ENCODE data around the gene DIDO1.
A peak's percentile ranks its signal among the peaks of the same experiment; 100 is the strongest.
"Not testable (repeated sequence)": the region's sequence is repeated elsewhere in the genome, so short reads cannot be mapped to it uniquely, and the experiment has no call there.

DIDO1 gene

DNA sequence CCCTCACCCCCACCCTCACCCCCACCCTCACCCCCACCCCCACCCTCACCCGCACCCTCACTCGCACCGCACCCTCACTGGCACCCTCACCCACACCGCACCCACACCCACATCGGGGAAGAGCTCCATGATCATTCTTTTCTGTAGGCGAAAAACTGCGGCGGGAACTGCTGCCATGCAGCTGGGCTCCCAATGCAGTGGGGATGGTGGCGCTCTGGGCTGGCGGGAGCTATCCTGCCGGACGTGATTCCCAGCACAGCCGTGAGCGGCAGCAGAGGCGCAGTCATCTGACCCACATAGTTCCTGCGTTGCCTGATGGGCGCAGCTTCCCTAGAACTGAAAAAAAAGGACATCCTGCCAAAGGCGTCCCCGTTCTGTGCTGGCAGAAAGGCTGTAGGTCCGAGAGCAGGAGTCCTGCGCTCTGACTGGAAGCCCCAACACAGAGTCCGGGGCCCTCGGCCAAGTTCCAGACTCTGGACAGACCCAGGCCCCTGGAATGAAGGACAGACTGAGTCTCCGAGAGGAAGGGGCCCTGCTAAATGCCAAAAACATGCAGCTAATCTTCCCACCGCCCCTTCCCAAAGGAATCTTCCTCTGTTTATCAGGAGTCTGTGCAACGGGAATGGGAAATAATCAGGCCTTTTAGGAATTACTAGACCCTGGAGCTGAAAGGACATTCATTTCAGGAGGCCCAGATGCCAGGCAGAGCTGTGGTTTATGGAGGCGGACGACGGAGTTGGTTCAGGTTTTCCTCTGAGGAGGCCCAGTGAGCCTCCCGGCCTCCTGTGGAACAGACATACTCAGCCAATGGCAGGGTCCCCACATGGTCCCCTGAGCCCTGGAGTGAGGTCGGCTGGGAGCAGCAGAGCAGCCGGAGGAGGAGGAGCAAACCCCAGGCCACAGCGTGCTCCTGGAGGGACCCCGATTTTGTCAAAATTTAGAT, 50.6 kb downstream of the DIDO1 start:
- Histone ChIP-seq H3K79me2 (ENCODE audit: insufficient read depth, low read depth) (no peaks in the 10 kb centered on the region), H3K9ac (no peak overlapping the region), H3K4me3 (IDR thresholded peaks at IDR 0.05; ENCODE audit: insufficient read depth, low read depth, low read length) (no peak overlapping the region), H2AFZ (ENCODE audit: low read depth) (no peak overlapping the region), H3K27ac (no peak overlapping the region), H4K20me1 (ENCODE audit: insufficient read depth) (no peaks in the 10 kb centered on the region), H3K36me3 (ENCODE audit: insufficient read depth) (no peaks in the 10 kb centered on the region), H3K4me2 (no peak overlapping the region), H3K4me1 (ENCODE audit: low read depth, poor library complexity, severe bottlenecking) (peaks cover 19% of the 10 kb centered on the region), H3K27me3 (ENCODE audit: insufficient read depth, low read depth) (no peaks in the 10 kb centered on the region; the same call in 1 of the 2 replicates)
- TF ChIP-seq, protein P1, sequence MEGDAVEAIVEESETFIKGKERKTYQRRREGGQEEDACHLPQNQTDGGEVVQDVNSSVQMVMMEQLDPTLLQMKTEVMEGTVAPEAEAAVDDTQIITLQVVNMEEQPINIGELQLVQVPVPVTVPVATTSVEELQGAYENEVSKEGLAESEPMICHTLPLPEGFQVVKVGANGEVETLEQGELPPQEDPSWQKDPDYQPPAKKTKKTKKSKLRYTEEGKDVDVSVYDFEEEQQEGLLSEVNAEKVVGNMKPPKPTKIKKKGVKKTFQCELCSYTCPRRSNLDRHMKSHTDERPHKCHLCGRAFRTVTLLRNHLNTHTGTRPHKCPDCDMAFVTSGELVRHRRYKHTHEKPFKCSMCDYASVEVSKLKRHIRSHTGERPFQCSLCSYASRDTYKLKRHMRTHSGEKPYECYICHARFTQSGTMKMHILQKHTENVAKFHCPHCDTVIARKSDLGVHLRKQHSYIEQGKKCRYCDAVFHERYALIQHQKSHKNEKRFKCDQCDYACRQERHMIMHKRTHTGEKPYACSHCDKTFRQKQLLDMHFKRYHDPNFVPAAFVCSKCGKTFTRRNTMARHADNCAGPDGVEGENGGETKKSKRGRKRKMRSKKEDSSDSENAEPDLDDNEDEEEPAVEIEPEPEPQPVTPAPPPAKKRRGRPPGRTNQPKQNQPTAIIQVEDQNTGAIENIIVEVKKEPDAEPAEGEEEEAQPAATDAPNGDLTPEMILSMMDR (conservative IDR thresholded peaks at IDR 0.05; ENCODE audit: low read depth, low read length), result no peak

- Histone ChIP-seq H3K4me2 (peak overlapping the region; percentile 71), H3K79me2 (ENCODE audit: insufficient read depth, low read depth) (no peaks in the 10 kb centered on the region), H3K9ac (no peak overlapping the region), H4K20me1 (ENCODE audit: insufficient read depth) (no peaks in the 10 kb centered on the region), H3K27me3 (ENCODE audit: insufficient read depth, low read depth) (no peaks in the 10 kb centered on the region; the same call in 1 of the 2 replicates), H3K4me3 (IDR thresholded peaks at IDR 0.05; ENCODE audit: insufficient read depth, low read depth, low read length) (no peak overlapping the region), H3K27ac (peak overlapping the region; percentile 42; the same call in 1 of the 2 replicates), H3K4me1 (ENCODE audit: low read depth, poor library complexity, severe bottlenecking) (peaks cover 19% of the 10 kb centered on the region), H2AFZ (ENCODE audit: low read depth) (no peak overlapping the region), H3K36me3 (ENCODE audit: insufficient read depth) (no peaks in the 10 kb centered on the region)
- TF ChIP-seq, protein P1 (conservative IDR thresholded peaks at IDR 0.05; ENCODE audit: low read depth, low read length), result no peak
Observed at GRCh38 chr20:62874964-62875344, 51.4 kb downstream of the DIDO1 start.

DNA sequence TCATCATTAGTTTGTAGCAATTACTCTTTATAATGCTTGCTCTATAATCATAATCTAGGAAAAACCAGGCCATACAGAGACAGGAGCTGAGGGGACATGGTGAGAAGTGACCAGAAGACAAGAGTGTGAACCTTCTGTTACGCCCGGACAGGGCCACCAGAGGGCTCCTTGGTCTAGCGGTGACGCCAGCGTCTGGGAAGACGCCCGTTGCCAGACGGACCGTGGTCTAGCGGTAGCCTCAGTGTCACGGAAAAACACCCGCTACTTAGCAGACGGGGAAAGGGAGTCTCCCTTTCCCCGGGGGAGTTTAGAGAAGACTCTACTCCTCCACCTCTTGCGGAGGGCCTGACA, 52.6 kb downstream of the DIDO1 start:
- not testable (repeated sequence) for H3K4me3 ChIP-seq (IDR thresholded peaks at IDR 0.05; ENCODE audit: insufficient read depth, low read depth, low read length); H2AFZ ChIP-seq (ENCODE audit: low read depth); H3K79me2 ChIP-seq (ENCODE audit: insufficient read depth, low read depth); H3K9ac ChIP-seq; H3K36me3 ChIP-seq (ENCODE audit: insufficient read depth); H3K27me3 ChIP-seq (ENCODE audit: insufficient read depth, low read depth); H4K20me1 ChIP-seq (ENCODE audit: insufficient read depth)
- H3K27ac ChIP-seq, result peak overlapping the region; percentile 42
- TF ChIP-seq, protein P1 (conservative IDR thresholded peaks at IDR 0.05; ENCODE audit: low read depth, low read length), result peak; percentile 58
- H3K4me2 ChIP-seq, result peak overlapping the region; percentile 67
- peaks cover 19% of the 10 kb centered on the region for H3K4me1 ChIP-seq (ENCODE audit: low read depth, poor library complexity, severe bottlenecking)

- Histone ChIP-seq H2AFZ (ENCODE audit: low read depth) (no peak overlapping the region), H4K20me1 (ENCODE audit: insufficient read depth) (no peaks in the 10 kb centered on the region), H3K79me2 (ENCODE audit: insufficient read depth, low read depth) (no peaks in the 10 kb centered on the region), H3K9ac (no peak overlapping the region), H3K4me1 (ENCODE audit: low read depth, poor library complexity, severe bottlenecking) (peaks cover 19% of the 10 kb centered on the region), H3K4me2 (peak overlapping the region; percentile 67), H3K27ac (peak overlapping the region; percentile 42), H3K36me3 (ENCODE audit: insufficient read depth) (no peaks in the 10 kb centered on the region), H3K27me3 (ENCODE audit: insufficient read depth, low read depth) (no peaks in the 10 kb centered on the region; the same call in 1 of the 2 replicates), H3K4me3 (IDR thresholded peaks at IDR 0.05; ENCODE audit: insufficient read depth, low read depth, low read length) (no peak overlapping the region)
- TF ChIP-seq, protein P1 (conservative IDR thresholded peaks at IDR 0.05; ENCODE audit: low read depth, low read length), result no peak
Observed at GRCh38 chr20:62873280-62873679, 53.0 kb downstream of the DIDO1 start.
